Fibroblast of lung (primary cell): ENCODE data around the gene CAVIN2. TPM values are rescaled to one million over a fixed set of nuclear protein-coding genes. Genes with fewer than 3 reads are reported as not detected.

ENCODE experiments used
- DNase-seq, 2 donors: peaks; one replicate each; pipeline versions ENCODE4 v3.0.0 to v3.0.0-alpha.2; 2010; ENCODE audit warnings: low read depth in 2 of 2
- H2AFZ ChIP-seq: 2 replicates; pipeline ENCODE4 v1.5.1; 2012; ENCODE audit warnings: low read length, control low read depth, inconsistent platforms
- H3K27ac ChIP-seq: 2 replicates; pipeline ENCODE4 v1.5.1; 2011; ENCODE audit warnings: low read length, control low read depth; ENCODE audit not compliant: insufficient read depth
- H3K27me3 ChIP-seq: 2 replicates; pipeline ENCODE4 v1.5.1; 2011; ENCODE audit warnings: mild to moderate bottlenecking, low read length; ENCODE audit not compliant: control insufficient read depth, insufficient read depth
- H3K36me3 ChIP-seq: 2 replicates; pipeline ENCODE4 v1.5.1; 2011; ENCODE audit warnings: low read length; ENCODE audit not compliant: control insufficient read depth, insufficient read depth
- H3K4me1 ChIP-seq: 2 replicates; pipeline ENCODE4 v1.5.1; 2011; ENCODE audit warnings: low read length; ENCODE audit not compliant: control insufficient read depth, insufficient read depth; ENCODE audit errors: extremely low read depth
- H3K4me2 ChIP-seq: 2 replicates; pipeline ENCODE4 v1.5.1; 2011; ENCODE audit warnings: low read length, control low read depth; ENCODE audit not compliant: insufficient read depth; ENCODE audit errors: extremely low read depth
- H3K4me3 ChIP-seq, 4 experiments: fragments of 200-600 bp in 1 of 4; sonication (generic) in 1 of 4; replicated peaks in 1 of 4; 2 replicates each; pipeline ENCODE4 v1.5.1; 2011 to 2016; ENCODE audit warnings: low read length in 4 of 4, low read depth in 3 of 4, mild to moderate bottlenecking in 3 of 4, control low read depth in 2 of 4, inconsistent platforms in 1 of 4, mixed read lengths in 1 of 4; ENCODE audit not compliant: insufficient read depth in 1 of 4; ENCODE audit errors: control extremely low read depth in 1 of 4
- H3K79me2 ChIP-seq: 2 replicates; pipeline ENCODE4 v1.5.1; 2012; ENCODE audit warnings: mild to moderate bottlenecking, low read length, inconsistent platforms; ENCODE audit not compliant: control insufficient read depth, insufficient read depth
- H3K9ac ChIP-seq: 2 replicates; pipeline ENCODE4 v1.5.1; 2011; ENCODE audit warnings: mild to moderate bottlenecking, low read length, control low read depth; ENCODE audit not compliant: insufficient read depth
- H3K9me3 ChIP-seq: 2 replicates; pipeline ENCODE4 v1.5.1; 2012; ENCODE audit warnings: low read depth, low read length; ENCODE audit not compliant: control insufficient read depth, insufficient read depth
- H4K20me1 ChIP-seq: 2 replicates; pipeline ENCODE4 v1.5.1; 2011; ENCODE audit warnings: low read length; ENCODE audit not compliant: control insufficient read depth, insufficient read depth; ENCODE audit errors: extremely low read depth
- EZH2 ChIP-seq: IDR thresholded peaks from 2 replicates; pipeline ENCODE4 v1.5.1; 2012; ENCODE audit warnings: low read length, control low read depth, mild to moderate bottlenecking; ENCODE audit errors: missing control alignments
- polyA plus RNA-seq, 2 donors: library from polyadenylated mRNA; depleted of rRNA in 1 of 2; stranded (reverse) in 1 of 2; unstranded in 1 of 2; fragments of >200 nt; gene quantifications; 2 replicates each; pipeline ENCODE4 v1.2.1, GENCODE V29; 2011 to 2012; ENCODE audit warnings: missing spikeins in 1 of 2
- total RNA-seq: library from RNA; depleted of rRNA; stranded (reverse); fragments of >200 nt; gene quantifications from 2 replicates; pipeline ENCODE4 v1.2.1, GENCODE V29; 2014
- TF ChIP-seq, protein P1 (sequence below), 2 donors: IDR thresholded peaks in 1 of 2; conservative IDR thresholded peaks in 1 of 2; 1 replicate in 1 of 2; 2 replicates in 1 of 2; pipeline ENCODE4 v1.5.1; 2011 to 2012; ENCODE audit warnings: low read length in 2 of 2, control low read depth in 1 of 2, inconsistent platforms in 1 of 2, low read depth in 1 of 2, mild to moderate bottlenecking in 1 of 2

CAVIN2 gene
- total and polyA plus RNA-seq, 2 donors (not counting 1 experiment from before 2014, with no cell fraction given) = 25.1 to 28.1 TPM

DNA sequence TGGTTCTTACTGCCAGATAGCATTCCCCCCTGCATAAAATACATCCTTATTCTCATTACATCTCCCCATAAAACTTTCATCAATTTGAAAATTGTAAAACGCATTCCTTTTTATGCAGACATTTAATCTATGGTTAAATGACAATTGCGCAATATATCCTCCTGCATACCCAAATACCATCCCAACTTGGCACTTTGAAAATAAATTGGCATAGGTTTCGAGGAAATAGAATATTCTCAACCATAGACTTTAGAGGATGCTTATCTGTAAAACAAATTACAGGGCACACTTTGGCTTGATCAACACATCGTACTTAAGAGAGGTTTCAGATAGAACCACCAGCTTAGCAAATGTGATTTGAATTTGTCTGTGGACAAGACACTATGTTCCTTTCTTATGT lies 31.0 kb upstream of the CAVIN2 start:
- H3K27me3 ChIP-seq = no peaks in the 10 kb centered on the region
- no peak for TF ChIP-seq EZH2
- TF ChIP-seq, protein P1, sequence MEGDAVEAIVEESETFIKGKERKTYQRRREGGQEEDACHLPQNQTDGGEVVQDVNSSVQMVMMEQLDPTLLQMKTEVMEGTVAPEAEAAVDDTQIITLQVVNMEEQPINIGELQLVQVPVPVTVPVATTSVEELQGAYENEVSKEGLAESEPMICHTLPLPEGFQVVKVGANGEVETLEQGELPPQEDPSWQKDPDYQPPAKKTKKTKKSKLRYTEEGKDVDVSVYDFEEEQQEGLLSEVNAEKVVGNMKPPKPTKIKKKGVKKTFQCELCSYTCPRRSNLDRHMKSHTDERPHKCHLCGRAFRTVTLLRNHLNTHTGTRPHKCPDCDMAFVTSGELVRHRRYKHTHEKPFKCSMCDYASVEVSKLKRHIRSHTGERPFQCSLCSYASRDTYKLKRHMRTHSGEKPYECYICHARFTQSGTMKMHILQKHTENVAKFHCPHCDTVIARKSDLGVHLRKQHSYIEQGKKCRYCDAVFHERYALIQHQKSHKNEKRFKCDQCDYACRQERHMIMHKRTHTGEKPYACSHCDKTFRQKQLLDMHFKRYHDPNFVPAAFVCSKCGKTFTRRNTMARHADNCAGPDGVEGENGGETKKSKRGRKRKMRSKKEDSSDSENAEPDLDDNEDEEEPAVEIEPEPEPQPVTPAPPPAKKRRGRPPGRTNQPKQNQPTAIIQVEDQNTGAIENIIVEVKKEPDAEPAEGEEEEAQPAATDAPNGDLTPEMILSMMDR (conservative IDR thresholded peaks at IDR 0.05 in 1 of 2, IDR thresholded peaks at IDR 0.05 in 1 of 2; ENCODE audit: low read depth in 1 of 2, low read length in 2 of 2) = no peak
- no peaks in the 10 kb centered on the region for H3K36me3 ChIP-seq
- H4K20me1 ChIP-seq = no peaks in the 10 kb centered on the region
- no peak overlapping the region for H3K4me2 ChIP-seq
- no peaks in the 10 kb centered on the region for H3K79me2 ChIP-seq
- DNase-seq = no peak
- no peak overlapping the region for H3K27ac ChIP-seq
- H3K4me3 ChIP-seq = no peak overlapping the region
- H2AFZ ChIP-seq = no peak overlapping the region
- H3K9me3 ChIP-seq = no peaks in the 10 kb centered on the region
- H3K4me1 ChIP-seq = peaks cover 5% of the 10 kb centered on the region
- H3K9ac ChIP-seq = no peak overlapping the region

DNA sequence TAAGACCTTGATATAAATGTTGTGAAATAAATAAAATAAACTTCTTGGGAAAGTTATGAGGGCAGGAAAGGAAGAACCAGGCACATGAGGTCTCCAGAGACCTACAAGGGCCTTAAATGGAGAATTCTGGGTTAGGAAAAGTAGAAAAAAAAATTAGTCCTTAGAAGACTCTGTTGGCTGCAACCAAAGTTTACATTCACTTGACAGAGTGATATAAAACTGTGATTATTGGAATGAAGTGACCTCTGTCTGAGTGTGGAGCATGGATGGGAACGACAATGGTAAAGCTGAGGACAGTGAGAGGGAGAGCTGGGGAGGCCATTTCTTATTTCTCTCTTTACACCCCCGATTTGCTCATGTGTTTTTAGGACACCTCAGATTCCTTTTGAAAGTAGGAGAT lies 29.0 kb upstream of the CAVIN2 start:
- no peak overlapping the region for H2AFZ ChIP-seq

DNA sequence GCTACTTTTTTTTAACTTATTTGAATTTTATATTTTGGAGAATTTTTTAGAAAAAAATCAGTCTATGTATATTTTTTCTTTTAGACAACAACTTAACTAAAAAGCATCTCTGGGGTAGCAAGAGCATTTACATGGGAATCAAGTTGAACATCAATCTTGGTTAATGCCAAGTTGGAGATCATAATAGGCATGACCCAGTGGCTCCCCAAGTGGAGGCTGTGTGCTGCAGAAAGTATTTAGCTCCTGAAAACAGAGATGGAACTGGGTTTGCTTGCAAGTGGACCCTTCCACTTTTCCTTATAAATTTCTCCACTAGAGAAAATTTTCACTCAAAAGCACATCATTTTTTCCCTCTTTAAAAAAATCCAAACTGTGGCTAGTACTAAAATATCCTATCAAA lies 23.9 kb upstream of the CAVIN2 start:
- Histone ChIP-seq H4K20me1 (no peaks in the 10 kb centered on the region), H3K4me2 (no peak overlapping the region), H3K27me3 (no peaks in the 10 kb centered on the region), H3K4me3 (no peak overlapping the region), H3K27ac (no peak overlapping the region), H2AFZ (no peak overlapping the region), H3K79me2 (no peaks in the 10 kb centered on the region), H3K36me3 (no peaks in the 10 kb centered on the region), H3K4me1 (peaks cover 9% of the 10 kb centered on the region), H3K9ac (no peak overlapping the region), H3K9me3 (no peaks in the 10 kb centered on the region)
- DNase-seq = no peak
- no peak for TF ChIP-seq EZH2
- TF ChIP-seq, protein P1 (conservative IDR thresholded peaks at IDR 0.05 in 1 of 2, IDR thresholded peaks at IDR 0.05 in 1 of 2; ENCODE audit: low read depth in 1 of 2, low read length in 2 of 2) = peak; percentile 12 to 46

More for the DNA sequence above, 29.0 kb upstream of the CAVIN2 start:
- Histone ChIP-seq H3K9ac (no peak overlapping the region), H3K79me2 (no peaks in the 10 kb centered on the region), H4K20me1 (no peaks in the 10 kb centered on the region), H3K27me3 (no peaks in the 10 kb centered on the region), H3K36me3 (no peaks in the 10 kb centered on the region), H3K9me3 (no peaks in the 10 kb centered on the region), H3K4me1 (peaks cover 5% of the 10 kb centered on the region), H3K4me3 (no peak overlapping the region), H3K27ac (no peak overlapping the region), H3K4me2 (no peak overlapping the region)
- DNase-seq = no peak
- TF ChIP-seq EZH2 = no peak
- TF ChIP-seq, protein P1 (conservative IDR thresholded peaks at IDR 0.05 in 1 of 2, IDR thresholded peaks at IDR 0.05 in 1 of 2; ENCODE audit: low read depth in 1 of 2, low read length in 2 of 2) = no peak
